Body of pancreas (tissue), 4 donors: Measurements from ENCODE around the gene MED27.

Experiments
- POLR2A ChIP-seq, 3 donors: fragments of 450-650 bp; IDR thresholded peaks; one replicate each; pipeline ENCODE4 v1.6.1; 2016; ENCODE audit warnings: antibody characterized with exemption in 3 of 3, mild to moderate bottlenecking in 2 of 3
- TF ChIP-seq, protein P1 (sequence below), 7 experiments: fragments of 450-650 bp in 4 of 7; fragments of 200-600 bp in 3 of 7; sonication (generic) in 3 of 7; IDR thresholded peaks; one replicate each; pipeline ENCODE4 v1.5.1; 2016 to 2019; ENCODE audit warnings: antibody characterized with exemption in 7 of 7

DNA sequence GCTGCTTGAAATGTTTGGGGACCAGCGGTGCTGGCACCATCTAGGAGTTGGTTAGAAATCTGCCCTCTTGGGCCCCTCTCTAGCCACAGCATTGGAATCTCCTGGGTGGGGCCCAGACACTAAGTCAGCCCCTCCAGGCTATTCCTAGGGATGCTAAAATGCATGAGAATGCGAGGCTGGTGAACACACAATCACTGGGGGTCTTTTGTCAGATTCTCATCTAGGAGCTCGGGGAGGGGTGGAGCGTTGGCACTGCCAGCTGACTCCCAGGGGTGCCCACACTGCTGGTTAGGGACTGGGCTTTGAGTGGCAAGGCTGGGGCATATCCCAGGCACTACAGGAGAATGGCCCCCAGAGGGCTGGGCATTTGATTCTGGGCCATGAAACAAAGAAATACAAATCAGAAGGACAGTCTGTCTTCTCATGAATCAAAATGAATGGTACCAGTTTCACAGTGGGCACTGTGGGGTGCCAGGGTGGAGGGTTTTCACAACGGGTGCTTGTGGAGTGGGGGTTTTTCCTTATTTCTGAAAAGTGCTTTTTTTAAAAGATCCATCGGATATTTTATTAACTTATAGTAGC, 212.0 kb downstream of the MED27 start:
- no peak for TF ChIP-seq POLR2A (IDR thresholded peaks at IDR 0.05)
- TF ChIP-seq, protein P1, sequence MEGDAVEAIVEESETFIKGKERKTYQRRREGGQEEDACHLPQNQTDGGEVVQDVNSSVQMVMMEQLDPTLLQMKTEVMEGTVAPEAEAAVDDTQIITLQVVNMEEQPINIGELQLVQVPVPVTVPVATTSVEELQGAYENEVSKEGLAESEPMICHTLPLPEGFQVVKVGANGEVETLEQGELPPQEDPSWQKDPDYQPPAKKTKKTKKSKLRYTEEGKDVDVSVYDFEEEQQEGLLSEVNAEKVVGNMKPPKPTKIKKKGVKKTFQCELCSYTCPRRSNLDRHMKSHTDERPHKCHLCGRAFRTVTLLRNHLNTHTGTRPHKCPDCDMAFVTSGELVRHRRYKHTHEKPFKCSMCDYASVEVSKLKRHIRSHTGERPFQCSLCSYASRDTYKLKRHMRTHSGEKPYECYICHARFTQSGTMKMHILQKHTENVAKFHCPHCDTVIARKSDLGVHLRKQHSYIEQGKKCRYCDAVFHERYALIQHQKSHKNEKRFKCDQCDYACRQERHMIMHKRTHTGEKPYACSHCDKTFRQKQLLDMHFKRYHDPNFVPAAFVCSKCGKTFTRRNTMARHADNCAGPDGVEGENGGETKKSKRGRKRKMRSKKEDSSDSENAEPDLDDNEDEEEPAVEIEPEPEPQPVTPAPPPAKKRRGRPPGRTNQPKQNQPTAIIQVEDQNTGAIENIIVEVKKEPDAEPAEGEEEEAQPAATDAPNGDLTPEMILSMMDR (IDR thresholded peaks at IDR 0.05) = no peak
